Trophoblast cell (in vitro differentiated cells and primary cell): ENCODE results near the gene IP6K1.

ENCODE experiments used
- DNase-seq, 2 donors: peaks; one replicate each; pipeline ENCODE4 v3.0.0-alpha.2; 2016
- H2AFZ ChIP-seq: 2 replicates; pipeline ENCODE4 v1.6.1; 2013; ENCODE audit warnings: low read length, moderate library complexity, mild to moderate bottlenecking; ENCODE audit not compliant: insufficient read depth, poor library complexity
- H2AK5ac ChIP-seq: 2 replicates; pipeline ENCODE4 v1.6.1; 2013; ENCODE audit warnings: mild to moderate bottlenecking, low read length
- H2BK120ac ChIP-seq: 2 replicates; pipeline ENCODE4 v1.6.1; 2013; ENCODE audit warnings: low read length, mild to moderate bottlenecking, moderate library complexity; ENCODE audit not compliant: insufficient read depth, poor library complexity
- H2BK12ac ChIP-seq: 2 replicates; pipeline ENCODE4 v1.6.1; 2013; ENCODE audit warnings: mild to moderate bottlenecking, low read length, moderate library complexity
- H2BK5ac ChIP-seq: 2 replicates; pipeline ENCODE4 v1.6.1; 2013; ENCODE audit warnings: low read length, low read depth, moderate library complexity, mild to moderate bottlenecking; ENCODE audit not compliant: poor library complexity
- H3K14ac ChIP-seq: 2 replicates; pipeline ENCODE4 v1.6.1; 2013; ENCODE audit warnings: mild to moderate bottlenecking, low read length
- H3K18ac ChIP-seq: 2 replicates; pipeline ENCODE4 v1.6.1; 2013; ENCODE audit warnings: mild to moderate bottlenecking, low read length
- H3K23ac ChIP-seq: 2 replicates; pipeline ENCODE4 v1.6.1; 2013; ENCODE audit warnings: low read length
- H3K27ac ChIP-seq: 2 replicates; pipeline ENCODE4 v1.5.1; 2013; ENCODE audit warnings: low read depth, mild to moderate bottlenecking, inconsistent platforms, low read length, moderate library complexity
- H3K27me3 ChIP-seq: 2 replicates; pipeline ENCODE4 v1.6.1; 2013; ENCODE audit warnings: inconsistent platforms, mild to moderate bottlenecking, low read length, moderate library complexity; ENCODE audit not compliant: insufficient read depth
- H3K36me3 ChIP-seq, 2 experiments: 1 replicate in 1 of 2; 2 replicates in 1 of 2; pipeline ENCODE4 v1.6.1; 2013; ENCODE audit warnings: low read length in 2 of 2, mild to moderate bottlenecking in 2 of 2, moderate library complexity in 1 of 2; ENCODE audit not compliant: insufficient read depth in 2 of 2, control insufficient read depth in 1 of 2
- H3K4ac ChIP-seq: 2 replicates; pipeline ENCODE4 v1.6.1; 2013; ENCODE audit warnings: low read depth, mild to moderate bottlenecking, low read length, moderate library complexity
- H3K4me1 ChIP-seq, 2 experiments: 1 replicate in 1 of 2; 2 replicates in 1 of 2; pipeline ENCODE4 v1.6.1; 2013; ENCODE audit warnings: low read length in 2 of 2, mild to moderate bottlenecking in 2 of 2, moderate library complexity in 1 of 2; ENCODE audit not compliant: insufficient read depth in 2 of 2, control insufficient read depth in 1 of 2
- H3K4me2 ChIP-seq: 2 replicates; pipeline ENCODE4 v1.6.1; 2013; ENCODE audit warnings: inconsistent platforms, mild to moderate bottlenecking, low read length, moderate library complexity
- H3K4me3 ChIP-seq: 2 replicates; pipeline ENCODE4 v1.5.1; 2013; ENCODE audit warnings: mild to moderate bottlenecking, low read depth, low read length, inconsistent platforms
- H3K79me1 ChIP-seq: one replicate; pipeline ENCODE4 v1.6.1; 2013; ENCODE audit warnings: low read length
- H3K79me2 ChIP-seq: 2 replicates; pipeline ENCODE4 v1.6.1; 2013; ENCODE audit warnings: low read length, mild to moderate bottlenecking; ENCODE audit not compliant: control insufficient read depth, insufficient read depth, poor library complexity
- H3K9ac ChIP-seq: 2 replicates; pipeline ENCODE4 v1.6.1; 2013; ENCODE audit warnings: mild to moderate bottlenecking, low read length
- H3K9me3 ChIP-seq: 2 replicates; pipeline ENCODE4 v1.6.1; 2013; ENCODE audit warnings: low read depth, mild to moderate bottlenecking, control low read depth, inconsistent platforms, low read length; ENCODE audit not compliant: insufficient read depth
- H4K12ac ChIP-seq: 2 replicates; pipeline ENCODE4 v1.6.1; 2013; ENCODE audit warnings: low read depth, mild to moderate bottlenecking, low read length, moderate library complexity
- H4K8ac ChIP-seq: 2 replicates; pipeline ENCODE4 v1.6.1; 2013; ENCODE audit warnings: low read depth, mild to moderate bottlenecking, low read length, moderate library complexity
- H4K91ac ChIP-seq: one replicate; pipeline ENCODE4 v1.6.1; 2013; ENCODE audit warnings: low read depth, mild to moderate bottlenecking, low read length, moderate library complexity
- WGBS: extraction: QIAGEN DNeasy Blood & Tissue Kit; methylation state at CpG from one replicate; pipeline ENCODE4 v1.1.7; 2013; ENCODE audit warnings: missing lambda C conversion rate; ENCODE audit not compliant: insufficient read length, insufficient coverage; ENCODE audit errors: extremely low coverage; 5-methylcytosine and 5-hydroxymethylcytosine counted together

IP6K1 gene

DNA sequence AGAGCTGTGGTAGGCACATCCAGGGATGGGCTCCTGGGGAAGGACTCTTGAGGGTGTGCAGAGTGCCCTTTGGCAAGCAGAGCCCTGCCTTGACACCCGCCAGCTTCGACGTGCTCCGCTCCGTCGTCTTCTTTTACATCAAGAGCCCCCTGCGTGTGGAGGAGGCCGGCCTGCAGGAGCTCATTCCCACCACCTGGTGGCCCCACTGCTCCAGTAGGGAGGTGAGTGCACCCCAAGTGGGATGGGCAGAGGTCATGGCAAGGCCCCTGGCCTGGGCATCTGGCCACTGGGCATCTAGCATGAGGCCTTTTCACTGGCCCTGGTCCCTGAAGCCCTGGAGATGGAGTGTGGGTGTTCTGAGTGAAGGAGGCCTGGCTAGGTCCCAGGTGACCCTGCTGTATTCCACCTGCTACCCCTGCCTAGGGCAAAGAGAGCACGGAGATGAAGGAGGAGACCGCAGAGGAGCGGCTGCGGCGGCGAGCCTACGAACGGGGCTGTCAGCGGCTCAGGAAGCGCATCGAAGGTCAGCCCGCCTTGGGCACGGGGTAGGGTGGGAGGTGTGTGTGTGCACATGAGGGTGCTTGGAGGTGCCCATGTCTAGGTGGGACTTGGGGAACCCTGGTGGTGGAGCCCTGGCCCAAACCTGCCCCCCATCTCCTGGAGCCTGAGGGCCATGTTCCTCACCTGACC lies 84.8 kb downstream of the IP6K1 start:
- Histone ChIP-seq H3K79me2 (no peaks in the 10 kb centered on the region), H3K23ac (no peak overlapping the region), H3K4ac (no peak overlapping the region), H3K14ac (no peak overlapping the region), H2AFZ (no peak overlapping the region), H4K91ac (no peak overlapping the region), H4K8ac (no peak overlapping the region), H2BK5ac (no peak overlapping the region), H3K18ac (no peak overlapping the region), H3K36me3 (peaks cover 59 to 76% of the 10 kb centered on the region in 2 experiments), H2AK5ac (no peak overlapping the region), H3K27ac (no peak overlapping the region), H2BK120ac (no peak overlapping the region), H3K27me3 (no peaks in the 10 kb centered on the region), H3K4me1 (peaks cover 2 to 5% of the 10 kb centered on the region in 2 experiments), H3K9me3 (no peaks in the 10 kb centered on the region), H3K9ac (peak overlapping the region; percentile 41), H3K4me3 (no peak overlapping the region), H3K79me1 (no peaks in the 10 kb centered on the region), H4K12ac (no peak overlapping the region), H2BK12ac (no peak overlapping the region), H3K4me2 (no peak overlapping the region)
- no CpG with 5 or more reads among the region's 21 CpGs for WGBS
- DNase-seq = no peak

DNA sequence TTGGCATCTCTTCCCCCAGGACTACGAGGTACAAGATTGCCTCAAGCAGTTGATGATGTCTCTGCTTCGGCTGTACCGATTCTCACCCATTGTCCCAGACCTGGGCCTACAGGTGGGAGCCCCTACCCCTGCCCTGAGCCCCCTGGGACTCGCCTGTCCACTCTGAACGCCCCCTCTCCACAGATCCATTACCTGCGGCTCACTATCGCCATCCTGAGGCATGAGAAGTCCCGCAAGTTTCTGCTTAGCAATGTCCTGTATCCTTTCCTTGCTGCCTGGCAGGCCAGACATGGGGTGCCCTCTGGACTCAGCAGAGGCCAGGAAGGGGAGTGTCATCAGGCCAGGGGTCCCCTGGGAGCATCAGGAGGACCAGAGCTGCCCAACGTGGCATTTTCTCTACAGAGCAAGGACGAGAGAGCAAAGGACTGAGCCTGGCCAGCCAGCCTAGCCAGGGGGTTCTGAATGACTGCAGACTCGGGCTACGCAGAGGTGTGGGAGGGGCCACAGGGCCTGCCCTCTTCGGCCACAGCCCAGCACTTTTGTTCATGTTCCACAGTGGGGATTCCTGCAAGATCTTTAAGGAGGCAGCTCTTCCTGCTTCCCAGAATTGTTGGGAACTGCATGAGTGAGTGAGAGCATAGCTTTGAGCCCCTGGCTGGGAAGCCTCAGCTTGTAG lies 85.8 kb downstream of the IP6K1 start:
- Histone ChIP-seq H4K12ac (no peak overlapping the region), H4K8ac (no peak overlapping the region), H3K9ac (no peak overlapping the region), H4K91ac (no peak overlapping the region), H3K4me1 (peaks cover 2 to 5% of the 10 kb centered on the region in 2 experiments), H3K18ac (no peak overlapping the region), H3K36me3 (peaks cover 55 to 69% of the 10 kb centered on the region in 2 experiments), H2BK120ac (no peak overlapping the region), H3K9me3 (no peaks in the 10 kb centered on the region), H3K79me2 (no peaks in the 10 kb centered on the region), H3K27me3 (no peaks in the 10 kb centered on the region), H3K23ac (no peak overlapping the region), H2AFZ (no peak overlapping the region), H3K4ac (no peak overlapping the region), H3K27ac (no peak overlapping the region), H3K4me2 (no peak overlapping the region), H2AK5ac (no peak overlapping the region), H2BK5ac (no peak overlapping the region), H3K79me1 (no peaks in the 10 kb centered on the region), H3K14ac (no peak overlapping the region), H2BK12ac (no peak overlapping the region), H3K4me3 (no peak overlapping the region)
- no CpG with 5 or more reads among the region's 13 CpGs for WGBS
- DNase-seq = no peak

DNA sequence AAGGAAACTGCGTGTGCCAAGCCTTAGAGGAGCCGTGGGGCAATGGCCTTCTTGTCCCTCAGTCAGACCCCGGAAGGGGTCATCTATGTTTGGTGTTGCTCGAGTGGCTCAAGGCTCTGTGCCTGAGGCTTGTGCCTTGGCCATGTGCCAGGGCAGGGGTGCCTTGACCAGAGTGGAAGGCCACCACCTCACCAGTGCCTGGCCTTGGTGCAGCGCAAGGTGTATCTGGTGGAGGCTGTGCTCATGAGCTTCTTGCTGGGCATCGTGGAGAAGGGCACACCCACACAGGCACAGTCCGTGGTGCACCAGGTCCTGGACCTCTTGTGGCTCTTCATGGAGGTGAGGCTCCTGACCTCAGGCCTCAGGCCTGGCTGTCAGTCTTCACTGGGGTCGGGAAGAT lies 86.3 kb downstream of the IP6K1 start:
- no peak overlapping the region for H3K9ac ChIP-seq
- peaks cover 2 to 5% of the 10 kb centered on the region in 2 experiments for H3K4me1 ChIP-seq
- H3K36me3 ChIP-seq = peaks cover 49 to 63% of the 10 kb centered on the region in 2 experiments
- H2AK5ac ChIP-seq = no peak overlapping the region
- H3K4me2 ChIP-seq = no peak overlapping the region
- H3K79me2 ChIP-seq = no peaks in the 10 kb centered on the region
- H3K27ac ChIP-seq = no peak overlapping the region
- H4K91ac ChIP-seq = no peak overlapping the region
- H2BK120ac ChIP-seq = no peak overlapping the region
- H3K4me3 ChIP-seq = no peak overlapping the region
- no peak overlapping the region for H3K4ac ChIP-seq
- H2BK12ac ChIP-seq = no peak overlapping the region
- WGBS = no CpG with 5 or more reads among the region's 8 CpGs
- H3K23ac ChIP-seq = no peak overlapping the region
- no peak overlapping the region for H3K14ac ChIP-seq
- H2BK5ac ChIP-seq = no peak overlapping the region
- no peaks in the 10 kb centered on the region for H3K27me3 ChIP-seq
- no peak overlapping the region for H3K18ac ChIP-seq
- no peak overlapping the region for H4K8ac ChIP-seq
- DNase-seq = no peak
- no peaks in the 10 kb centered on the region for H3K79me1 ChIP-seq
- H3K9me3 ChIP-seq = no peaks in the 10 kb centered on the region
- no peak overlapping the region for H2AFZ ChIP-seq
- H4K12ac ChIP-seq = no peak overlapping the region

DNA sequence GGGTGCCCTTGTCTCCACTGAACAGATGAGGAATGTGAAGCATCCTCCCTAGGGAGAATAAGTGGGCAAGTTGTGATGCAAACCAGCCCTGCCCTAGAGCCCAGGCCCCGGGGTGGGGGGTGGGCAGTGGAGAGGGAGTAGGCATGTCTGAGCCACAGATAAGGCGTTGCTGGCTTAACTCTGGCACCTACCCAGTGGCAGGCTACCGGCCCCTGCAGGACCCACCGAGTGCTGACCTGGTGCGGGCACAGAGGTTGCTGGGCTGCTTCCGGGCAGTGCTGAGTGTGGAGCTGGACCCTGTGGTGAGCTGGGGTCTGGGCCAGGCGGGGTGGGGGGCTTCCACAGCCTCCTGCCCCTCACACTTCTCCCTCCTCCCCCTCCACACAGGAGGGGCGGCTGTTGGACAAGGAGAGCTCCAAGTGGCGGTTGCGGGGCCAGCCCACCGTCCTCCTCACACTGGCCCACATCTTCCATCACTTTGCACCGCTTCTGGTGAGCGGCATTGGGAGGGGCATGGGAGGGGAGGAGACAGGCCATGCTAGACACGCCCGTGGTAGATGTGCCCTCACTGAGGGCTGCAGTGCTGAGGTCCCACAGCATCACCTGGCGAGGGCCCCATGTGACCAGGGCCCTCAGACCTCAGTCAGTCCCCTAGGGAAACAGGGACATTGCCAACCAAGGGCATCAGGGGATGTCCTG lies 86.9 kb downstream of the IP6K1 start:
- Histone ChIP-seq H3K9ac (no peak overlapping the region), H4K91ac (no peak overlapping the region), H3K79me1 (no peaks in the 10 kb centered on the region), H3K23ac (no peak overlapping the region), H2BK120ac (no peak overlapping the region), H3K27ac (no peak overlapping the region), H3K4me3 (no peak overlapping the region), H3K27me3 (no peaks in the 10 kb centered on the region), H3K79me2 (no peaks in the 10 kb centered on the region), H2BK12ac (no peak overlapping the region), H4K12ac (no peak overlapping the region), H3K14ac (no peak overlapping the region), H3K36me3 (peaks cover 43 to 57% of the 10 kb centered on the region in 2 experiments), H3K18ac (no peak overlapping the region), H3K4ac (no peak overlapping the region), H3K9me3 (peaks cover under 1% of the 10 kb centered on the region), H2BK5ac (no peak overlapping the region), H3K4me2 (no peak overlapping the region), H4K8ac (no peak overlapping the region), H2AFZ (no peak overlapping the region), H3K4me1 (peaks cover 2 to 5% of the 10 kb centered on the region in 2 experiments), H2AK5ac (no peak overlapping the region)
- WGBS = no CpG with 5 or more reads among the region's 16 CpGs
- DNase-seq = no peak
